ENCODE data around the gene TMTC3.
A peak's percentile ranks its signal among the peaks of the same experiment; 100 is the strongest.

TMTC3 gene

GRCh38 chr12:88111074-88111652 is 30.9 kb upstream of the TMTC3 start:
- Histone ChIP-seq H3K36me3 (ENCODE audit: low read depth) (peaks cover 90% of the 10 kb centered on the region), H3K27me3 (ENCODE audit: insufficient read depth, poor library complexity, severe bottlenecking) (no peaks in the 10 kb centered on the region), H3K4me3 (ENCODE audit: severe bottlenecking) (no peak overlapping the region), H3K4me1 (ENCODE audit: insufficient read depth, poor library complexity, severe bottlenecking) (peaks cover 5% of the 10 kb centered on the region), H3K27ac (ENCODE audit: poor library complexity, severe bottlenecking) (no peak overlapping the region), H3K9me3 (ENCODE audit: severe bottlenecking) (peaks cover 3% of the 10 kb centered on the region)
- TF ChIP-seq CTCF (IDR thresholded peaks at IDR 0.05; ENCODE audit: poor library complexity, severe bottlenecking) = peak; percentile 77
- DNase-seq (ENCODE audit: low spot score) = no peak
- no peak; the same call in 2 of the 3 replicates for ATAC-seq (ENCODE audit: low read depth)

- no peak overlapping the region for H3K4me3 ChIP-seq (ENCODE audit: severe bottlenecking)
- peaks cover 3% of the 10 kb centered on the region for H3K9me3 ChIP-seq (ENCODE audit: severe bottlenecking)
- no peaks in the 10 kb centered on the region for H3K27me3 ChIP-seq (ENCODE audit: insufficient read depth, poor library complexity, severe bottlenecking)
- no peak overlapping the region for H3K27ac ChIP-seq (ENCODE audit: poor library complexity, severe bottlenecking)
- peaks cover 97% of the 10 kb centered on the region for H3K36me3 ChIP-seq (ENCODE audit: low read depth)
- no peak for ATAC-seq (ENCODE audit: low read depth)
- TF ChIP-seq CTCF (IDR thresholded peaks at IDR 0.05; ENCODE audit: poor library complexity, severe bottlenecking) = no peak
- H3K4me1 ChIP-seq (ENCODE audit: insufficient read depth, poor library complexity, severe bottlenecking) = peaks cover 5% of the 10 kb centered on the region
- DNase-seq (ENCODE audit: low spot score) = no peak
These were observed 28.2 kb upstream of the TMTC3 start for GRCh38 chr12:88113871-88114270.

DNA sequence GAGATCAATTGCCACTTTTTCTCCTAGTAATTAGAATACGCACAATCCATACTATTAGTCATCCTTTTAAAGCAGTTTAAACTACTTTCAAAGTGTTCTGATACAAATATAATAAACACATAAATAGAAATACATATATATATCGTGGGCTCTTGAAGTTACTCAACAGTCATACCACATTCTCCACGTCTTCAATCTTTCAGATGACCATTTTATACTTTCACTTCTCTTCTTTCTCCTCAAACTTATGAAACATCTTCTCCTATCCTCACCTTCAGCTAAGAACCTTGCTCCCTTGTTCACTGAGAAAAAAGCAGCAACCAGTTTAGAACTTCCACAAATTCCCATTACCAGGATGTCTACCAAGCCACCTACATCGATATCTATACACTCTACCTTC is 19.4 kb upstream of the TMTC3 start:
- Histone ChIP-seq H3K4me1 (ENCODE audit: insufficient read depth, poor library complexity, severe bottlenecking) (no peaks in the 10 kb centered on the region), H3K9me3 (ENCODE audit: severe bottlenecking) (no peaks in the 10 kb centered on the region), H3K4me3 (ENCODE audit: severe bottlenecking) (no peak overlapping the region), H3K36me3 (ENCODE audit: low read depth) (peaks cover 71% of the 10 kb centered on the region), H3K27me3 (ENCODE audit: insufficient read depth, poor library complexity, severe bottlenecking) (no peaks in the 10 kb centered on the region), H3K27ac (ENCODE audit: poor library complexity, severe bottlenecking) (no peak overlapping the region)
- no peak for TF ChIP-seq CTCF (IDR thresholded peaks at IDR 0.05; ENCODE audit: poor library complexity, severe bottlenecking)
- DNase-seq (ENCODE audit: low spot score) (no peak), ATAC-seq (ENCODE audit: low read depth) (no peak)

DNA sequence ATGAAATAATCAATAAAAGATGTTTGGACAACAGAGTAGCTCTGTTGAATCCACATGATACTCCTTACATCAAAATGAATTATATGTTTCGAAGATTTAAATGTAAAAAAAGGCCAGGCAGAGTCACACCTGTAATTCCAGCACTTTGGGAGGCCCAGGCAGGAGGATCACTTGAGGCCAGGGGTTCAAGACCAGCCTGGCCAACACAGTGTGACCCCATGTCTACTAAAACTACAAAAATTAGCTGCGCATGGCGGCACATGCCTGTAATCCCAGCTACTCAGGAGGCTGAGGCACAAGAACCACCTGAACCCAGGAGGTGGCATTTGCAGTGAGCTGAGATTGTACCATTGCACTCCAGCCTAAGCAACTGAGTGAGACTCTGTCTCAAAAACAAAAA is 15.0 kb upstream of the TMTC3 start:
- Histone ChIP-seq H3K4me3 (ENCODE audit: severe bottlenecking) (no peak overlapping the region), H3K27ac (ENCODE audit: poor library complexity, severe bottlenecking) (no peak overlapping the region), H3K27me3 (ENCODE audit: insufficient read depth, poor library complexity, severe bottlenecking) (no peaks in the 10 kb centered on the region), H3K4me1 (ENCODE audit: insufficient read depth, poor library complexity, severe bottlenecking) (no peaks in the 10 kb centered on the region), H3K36me3 (ENCODE audit: low read depth) (peaks cover 77% of the 10 kb centered on the region), H3K9me3 (ENCODE audit: severe bottlenecking) (no peaks in the 10 kb centered on the region)
- no peak for TF ChIP-seq CTCF (IDR thresholded peaks at IDR 0.05; ENCODE audit: poor library complexity, severe bottlenecking)
- ATAC-seq (ENCODE audit: low read depth) (no peak), DNase-seq (ENCODE audit: low spot score) (no peak)

DNA sequence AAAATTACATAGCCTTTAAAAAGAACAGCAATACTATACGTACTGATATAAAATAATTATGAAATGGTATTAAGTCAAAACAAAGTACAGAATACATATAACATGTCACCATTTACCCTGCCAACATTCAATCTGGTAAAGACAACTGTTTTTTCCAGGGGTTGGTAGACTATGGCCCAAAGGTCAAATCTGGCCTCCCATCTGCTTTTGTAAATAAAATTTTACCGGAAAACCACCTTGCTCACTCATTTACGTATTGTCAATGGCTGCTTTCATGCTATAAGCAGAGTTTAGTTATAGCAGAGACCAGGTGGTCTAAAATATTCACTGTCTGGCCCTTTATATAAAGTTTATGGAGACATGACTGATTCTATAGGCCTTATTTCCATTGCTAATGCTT is 14.3 kb upstream of the TMTC3 start:
- Histone ChIP-seq H3K27ac (ENCODE audit: poor library complexity, severe bottlenecking) (no peak overlapping the region), H3K9me3 (ENCODE audit: severe bottlenecking) (no peaks in the 10 kb centered on the region), H3K27me3 (ENCODE audit: insufficient read depth, poor library complexity, severe bottlenecking) (no peaks in the 10 kb centered on the region), H3K36me3 (ENCODE audit: low read depth) (peaks cover 81% of the 10 kb centered on the region), H3K4me1 (ENCODE audit: insufficient read depth, poor library complexity, severe bottlenecking) (no peaks in the 10 kb centered on the region), H3K4me3 (ENCODE audit: severe bottlenecking) (no peak overlapping the region)
- ATAC-seq (ENCODE audit: low read depth) (no peak), DNase-seq (ENCODE audit: low spot score) (no peak)
- TF ChIP-seq CTCF (IDR thresholded peaks at IDR 0.05; ENCODE audit: poor library complexity, severe bottlenecking) = no peak
